Measurements from ENCODE around the gene RAB13. TPM values are rescaled to one million over a fixed set of nuclear protein-coding genes. Genes with fewer than 3 reads are reported as not detected.

The RAB13 gene
- total and polyA plus RNA-seq, 2 of the 13 experiments (the other 11 are each of a cell fraction or from before 2014, with no cell fraction given) = 15.9 to 24.7 TPM

DNA sequence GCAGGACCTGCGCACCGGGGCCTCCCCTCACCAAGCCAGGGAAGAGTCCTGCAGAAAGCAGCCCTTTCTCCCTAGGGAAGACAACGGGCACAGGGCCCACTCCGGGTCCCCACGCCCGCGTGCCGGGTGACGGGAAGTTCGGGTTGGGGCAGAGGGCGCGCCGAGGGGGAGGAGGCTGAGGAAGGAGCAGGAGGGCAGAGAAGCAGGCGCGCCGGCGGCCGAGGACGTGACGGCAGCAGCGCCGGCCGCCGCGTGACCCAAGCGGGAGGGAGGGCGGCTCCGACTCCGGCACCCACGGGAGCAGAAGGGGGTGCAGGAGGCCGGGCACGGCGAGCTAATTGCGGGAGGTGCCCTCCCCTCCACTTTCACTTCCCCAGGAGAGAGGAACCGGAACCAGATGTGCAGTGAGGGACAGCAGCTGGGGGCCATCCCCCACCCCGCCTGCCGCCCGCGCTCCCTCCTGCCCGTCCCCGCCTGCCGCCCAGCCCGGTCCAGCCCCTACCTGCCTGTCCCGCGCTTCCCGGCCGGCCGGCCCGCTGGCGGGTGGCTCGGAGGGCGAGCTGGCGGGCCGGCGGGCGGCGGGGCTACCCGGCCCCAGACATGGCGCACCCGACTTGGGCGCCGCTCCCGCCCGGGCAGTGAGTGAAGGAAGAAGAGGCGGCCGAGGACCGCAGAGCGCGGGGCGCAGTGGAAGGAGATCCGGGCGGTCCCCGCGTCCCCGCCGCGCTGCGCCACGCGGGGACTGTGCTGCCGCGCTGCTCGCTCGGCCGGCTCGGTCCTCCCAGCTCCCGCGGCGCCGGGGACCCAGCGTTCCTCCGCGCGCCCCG lies 40.1 kb downstream of the RAB13 start (continued):
- TF ChIP-seq YEATS4 (CRISPR knock-in tag; IDR thresholded peaks at IDR 0.05; ENCODE audit: borderline replicate concordance) (0 out of 2 replicates have a peak, but pooled peaks have one; percentile 1), TAF15 (IDR thresholded peaks at IDR 0.05; ENCODE audit: low read depth, low read length, poor library complexity, severe bottlenecking) (no peak), NRL (CRISPR knock-in tag; IDR thresholded peaks at IDR 0.05; ENCODE audit: borderline replicate concordance) (peak; percentile 60), ZNF232 (CRISPR knock-in tag; IDR thresholded peaks at IDR 0.05; ENCODE audit: borderline replicate concordance) (no peak), ZNF383 (CRISPR knock-in tag; IDR thresholded peaks at IDR 0.05; ENCODE audit: borderline replicate concordance) (no peak), HDAC2 (CRISPR knock-in tag; IDR thresholded peaks at IDR 0.05) (peak; percentile 34; the same call in 1 of the 2 replicates), NFE2 (CRISPR knock-in tag; IDR thresholded peaks at IDR 0.05) (no peak), NR2F1 (CRISPR knock-in tag; IDR thresholded peaks at IDR 0.05) (no peak), FOSL1 (CRISPR knock-in tag; IDR thresholded peaks at IDR 0.05; ENCODE audit: borderline replicate concordance) (no peak), HNRNPLL (IDR thresholded peaks at IDR 0.05; ENCODE audit: low read depth, low read length, poor library complexity, severe bottlenecking) (peak; percentile 22), WIZ (CRISPR knock-in tag; IDR thresholded peaks at IDR 0.05) (peak; percentile 74; the same call in 1 of the 2 replicates)
- TF ChIP-seq, protein P1, sequence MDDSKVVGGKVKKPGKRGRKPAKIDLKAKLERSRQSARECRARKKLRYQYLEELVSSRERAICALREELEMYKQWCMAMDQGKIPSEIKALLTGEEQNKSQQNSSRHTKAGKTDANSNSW (CRISPR knock-in tag; IDR thresholded peaks at IDR 0.05; ENCODE audit: borderline replicate concordance) = peak; percentile 13; the same call in 1 of the 2 replicates
- TF ChIP-seq, protein P2, sequence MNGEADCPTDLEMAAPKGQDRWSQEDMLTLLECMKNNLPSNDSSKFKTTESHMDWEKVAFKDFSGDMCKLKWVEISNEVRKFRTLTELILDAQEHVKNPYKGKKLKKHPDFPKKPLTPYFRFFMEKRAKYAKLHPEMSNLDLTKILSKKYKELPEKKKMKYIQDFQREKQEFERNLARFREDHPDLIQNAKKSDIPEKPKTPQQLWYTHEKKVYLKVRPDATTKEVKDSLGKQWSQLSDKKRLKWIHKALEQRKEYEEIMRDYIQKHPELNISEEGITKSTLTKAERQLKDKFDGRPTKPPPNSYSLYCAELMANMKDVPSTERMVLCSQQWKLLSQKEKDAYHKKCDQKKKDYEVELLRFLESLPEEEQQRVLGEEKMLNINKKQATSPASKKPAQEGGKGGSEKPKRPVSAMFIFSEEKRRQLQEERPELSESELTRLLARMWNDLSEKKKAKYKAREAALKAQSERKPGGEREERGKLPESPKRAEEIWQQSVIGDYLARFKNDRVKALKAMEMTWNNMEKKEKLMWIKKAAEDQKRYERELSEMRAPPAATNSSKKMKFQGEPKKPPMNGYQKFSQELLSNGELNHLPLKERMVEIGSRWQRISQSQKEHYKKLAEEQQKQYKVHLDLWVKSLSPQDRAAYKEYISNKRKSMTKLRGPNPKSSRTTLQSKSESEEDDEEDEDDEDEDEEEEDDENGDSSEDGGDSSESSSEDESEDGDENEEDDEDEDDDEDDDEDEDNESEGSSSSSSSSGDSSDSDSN (CRISPR knock-in tag; IDR thresholded peaks at IDR 0.05) = peak; percentile 48
- TF ChIP-seq, protein P3, sequence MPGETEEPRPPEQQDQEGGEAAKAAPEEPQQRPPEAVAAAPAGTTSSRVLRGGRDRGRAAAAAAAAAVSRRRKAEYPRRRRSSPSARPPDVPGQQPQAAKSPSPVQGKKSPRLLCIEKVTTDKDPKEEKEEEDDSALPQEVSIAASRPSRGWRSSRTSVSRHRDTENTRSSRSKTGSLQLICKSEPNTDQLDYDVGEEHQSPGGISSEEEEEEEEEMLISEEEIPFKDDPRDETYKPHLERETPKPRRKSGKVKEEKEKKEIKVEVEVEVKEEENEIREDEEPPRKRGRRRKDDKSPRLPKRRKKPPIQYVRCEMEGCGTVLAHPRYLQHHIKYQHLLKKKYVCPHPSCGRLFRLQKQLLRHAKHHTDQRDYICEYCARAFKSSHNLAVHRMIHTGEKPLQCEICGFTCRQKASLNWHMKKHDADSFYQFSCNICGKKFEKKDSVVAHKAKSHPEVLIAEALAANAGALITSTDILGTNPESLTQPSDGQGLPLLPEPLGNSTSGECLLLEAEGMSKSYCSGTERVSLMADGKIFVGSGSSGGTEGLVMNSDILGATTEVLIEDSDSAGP (CRISPR knock-in tag; IDR thresholded peaks at IDR 0.05; ENCODE audit: borderline replicate concordance) = 0 out of 2 replicates have a peak, but pooled peaks have one; percentile 39
- TF ChIP-seq, protein P4, sequence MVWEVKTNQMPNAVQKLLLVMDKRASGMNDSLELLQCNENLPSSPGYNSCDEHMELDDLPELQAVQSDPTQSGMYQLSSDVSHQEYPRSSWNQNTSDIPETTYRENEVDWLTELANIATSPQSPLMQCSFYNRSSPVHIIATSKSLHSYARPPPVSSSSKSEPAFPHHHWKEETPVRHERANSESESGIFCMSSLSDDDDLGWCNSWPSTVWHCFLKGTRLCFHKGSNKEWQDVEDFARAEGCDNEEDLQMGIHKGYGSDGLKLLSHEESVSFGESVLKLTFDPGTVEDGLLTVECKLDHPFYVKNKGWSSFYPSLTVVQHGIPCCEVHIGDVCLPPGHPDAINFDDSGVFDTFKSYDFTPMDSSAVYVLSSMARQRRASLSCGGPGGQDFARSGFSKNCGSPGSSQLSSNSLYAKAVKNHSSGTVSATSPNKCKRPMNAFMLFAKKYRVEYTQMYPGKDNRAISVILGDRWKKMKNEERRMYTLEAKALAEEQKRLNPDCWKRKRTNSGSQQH (CRISPR knock-in tag; IDR thresholded peaks at IDR 0.05; ENCODE audit: low read depth) = no peak
- TF ChIP-seq, protein P5, sequence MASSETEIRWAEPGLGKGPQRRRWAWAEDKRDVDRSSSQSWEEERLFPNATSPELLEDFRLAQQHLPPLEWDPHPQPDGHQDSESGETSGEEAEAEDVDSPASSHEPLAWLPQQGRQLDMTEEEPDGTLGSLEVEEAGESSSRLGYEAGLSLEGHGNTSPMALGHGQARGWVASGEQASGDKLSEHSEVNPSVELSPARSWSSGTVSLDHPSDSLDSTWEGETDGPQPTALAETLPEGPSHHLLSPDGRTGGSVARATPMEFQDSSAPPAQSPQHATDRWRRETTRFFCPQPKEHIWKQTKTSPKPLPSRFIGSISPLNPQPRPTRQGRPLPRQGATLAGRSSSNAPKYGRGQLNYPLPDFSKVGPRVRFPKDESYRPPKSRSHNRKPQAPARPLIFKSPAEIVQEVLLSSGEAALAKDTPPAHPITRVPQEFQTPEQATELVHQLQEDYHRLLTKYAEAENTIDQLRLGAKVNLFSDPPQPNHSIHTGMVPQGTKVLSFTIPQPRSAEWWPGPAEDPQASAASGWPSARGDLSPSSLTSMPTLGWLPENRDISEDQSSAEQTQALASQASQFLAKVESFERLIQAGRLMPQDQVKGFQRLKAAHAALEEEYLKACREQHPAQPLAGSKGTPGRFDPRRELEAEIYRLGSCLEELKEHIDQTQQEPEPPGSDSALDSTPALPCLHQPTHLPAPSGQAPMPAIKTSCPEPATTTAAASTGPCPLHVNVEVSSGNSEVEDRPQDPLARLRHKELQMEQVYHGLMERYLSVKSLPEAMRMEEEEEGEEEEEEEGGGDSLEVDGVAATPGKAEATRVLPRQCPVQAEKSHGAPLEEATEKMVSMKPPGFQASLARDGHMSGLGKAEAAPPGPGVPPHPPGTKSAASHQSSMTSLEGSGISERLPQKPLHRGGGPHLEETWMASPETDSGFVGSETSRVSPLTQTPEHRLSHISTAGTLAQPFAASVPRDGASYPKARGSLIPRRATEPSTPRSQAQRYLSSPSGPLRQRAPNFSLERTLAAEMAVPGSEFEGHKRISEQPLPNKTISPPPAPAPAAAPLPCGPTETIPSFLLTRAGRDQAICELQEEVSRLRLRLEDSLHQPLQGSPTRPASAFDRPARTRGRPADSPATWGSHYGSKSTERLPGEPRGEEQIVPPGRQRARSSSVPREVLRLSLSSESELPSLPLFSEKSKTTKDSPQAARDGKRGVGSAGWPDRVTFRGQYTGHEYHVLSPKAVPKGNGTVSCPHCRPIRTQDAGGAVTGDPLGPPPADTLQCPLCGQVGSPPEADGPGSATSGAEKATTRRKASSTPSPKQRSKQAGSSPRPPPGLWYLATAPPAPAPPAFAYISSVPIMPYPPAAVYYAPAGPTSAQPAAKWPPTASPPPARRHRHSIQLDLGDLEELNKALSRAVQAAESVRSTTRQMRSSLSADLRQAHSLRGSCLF (CRISPR knock-in tag; IDR thresholded peaks at IDR 0.05; ENCODE audit: borderline replicate concordance) = no peak
